A549 treated with RU486 at 1 μM for 4 hours (cell line): Measurements from ENCODE around the gene KLF13. TPM values are rescaled to one million over a fixed set of nuclear protein-coding genes. Genes with fewer than 3 reads are reported as not detected.

Experiments
- total RNA-seq: library from RNA; stranded (reverse); fragments of 200-300 nt; extraction: Qiagen RNA extraction; gene quantifications from 5 replicates; pipeline ENCODE4 v1.2.3, GENCODE V29; 2022; ENCODE audit warnings: low read depth

KLF13 gene
- 61.2 to 89.2 TPM (median 82.5 TPM) in 5 replicates for total RNA-seq

DNA sequence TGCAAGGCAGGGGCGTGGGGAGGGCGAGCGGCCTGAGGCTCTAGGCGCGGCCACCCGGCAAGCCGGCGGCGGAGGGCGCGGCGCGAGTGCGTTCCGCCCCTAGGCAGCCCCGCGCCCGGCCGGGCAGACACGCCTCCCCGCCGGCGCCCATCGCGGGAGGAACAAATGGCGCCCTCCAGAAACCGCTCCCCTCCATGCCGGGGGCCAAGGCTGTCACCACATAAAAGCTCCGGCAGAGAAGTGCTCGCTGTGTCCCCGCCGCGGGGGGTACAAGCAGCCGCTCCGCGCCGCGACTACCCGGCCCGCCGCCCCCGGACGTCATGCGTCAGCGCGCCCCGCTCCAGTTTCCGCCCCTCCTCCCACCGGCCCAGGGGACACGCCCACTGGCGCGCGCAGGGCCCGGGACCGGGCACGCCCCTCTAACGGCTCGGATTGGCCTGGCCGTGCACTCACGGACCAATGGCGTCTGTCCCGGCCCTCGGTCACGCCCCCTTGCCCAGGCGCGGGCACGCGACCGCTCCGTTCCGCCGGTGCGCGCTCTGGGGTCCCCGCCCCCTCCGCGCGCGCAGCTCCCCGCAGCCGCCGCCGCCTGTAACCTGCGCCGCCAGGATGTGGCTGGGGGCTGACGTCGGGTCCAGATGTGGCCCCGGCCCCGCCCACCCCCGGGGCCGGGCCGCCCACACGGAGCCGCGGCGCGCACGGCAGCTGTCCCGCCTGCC lies at the start of gene KLF13:
Gene KLF13, plus strand, starts transcription at position 680 of the 719 bp plus-strand sequence. CDS start 378 bp downstream, outside the sequence.

Other genes starting within 250 kb of the KLF13 start
- gene TRPM1, start 225.1 kb upstream of the KLF13 start, total RNA-seq = not detected in 5 replicates